ENCODE measurements around the gene CD33. TPM values are rescaled to one million over a fixed set of nuclear protein-coding genes. Genes with fewer than 3 reads are reported as not detected.
"Not testable (repeated sequence)": the region's sequence is repeated elsewhere in the genome, so short reads cannot be mapped to it uniquely, and the experiment has no call there.

CD33 gene
- total and polyA plus RNA-seq, 9 donors, result 2.2 to 3.9 (median 2.7) TPM

- H3K4me3 ChIP-seq (ENCODE audit: low read length), result no peak overlapping the region
- no peaks in the 10 kb centered on the region for H3K4me1 ChIP-seq (ENCODE audit: control insufficient read depth, insufficient read depth, low read length)
- no peak for DNase-seq
- no peak overlapping the region for H3K27ac ChIP-seq (ENCODE audit: low read length)
- H3K36me3 ChIP-seq (ENCODE audit: control insufficient read depth, insufficient read depth, low read length), result no peaks in the 10 kb centered on the region
- H3K9me3 ChIP-seq (replicated peaks; ENCODE audit: control insufficient read depth, low read depth, low read length), result no peaks in the 10 kb centered on the region
- no CpG with 5 or more reads among the region's 2 CpGs for WGBS (ENCODE audit: insufficient coverage)
- no peaks in the 10 kb centered on the region for H3K27me3 ChIP-seq (ENCODE audit: control insufficient read depth, insufficient read depth, low read length)
These were observed 17.1 kb upstream of the CD33 start for GRCh38 chr19:51207747-51208146.

GRCh38 chr19:51210191-51210784 is 14.6 kb upstream of the CD33 start:
- WGBS (ENCODE audit: insufficient coverage), result no CpG with 5 or more reads among the region's 6 CpGs
- no peak overlapping the region for H3K27ac ChIP-seq (ENCODE audit: low read length)

GRCh38 chr19:51210874-51211361 is 14.0 kb upstream of the CD33 start:
- not testable (repeated sequence) for H3K27me3 ChIP-seq (ENCODE audit: control insufficient read depth, insufficient read depth, low read length); H3K4me3 ChIP-seq (ENCODE audit: low read length); H3K9me3 ChIP-seq (replicated peaks; ENCODE audit: control insufficient read depth, low read depth, low read length); H3K4me1 ChIP-seq (ENCODE audit: control insufficient read depth, insufficient read depth, low read length); H3K36me3 ChIP-seq (ENCODE audit: control insufficient read depth, insufficient read depth, low read length); H3K27ac ChIP-seq (ENCODE audit: low read length)
- DNase-seq, result peak; percentile 52
- WGBS (ENCODE audit: insufficient coverage), result 73% methylated on average over 7 of the region's 13 CpGs

More at GRCh38 chr19:51210191-51210784, 14.6 kb upstream of the CD33 start:
- H3K9me3 ChIP-seq (replicated peaks; ENCODE audit: control insufficient read depth, low read depth, low read length), result peaks cover 4% of the 10 kb centered on the region
- DNase-seq, result no peak
- H3K36me3 ChIP-seq (ENCODE audit: control insufficient read depth, insufficient read depth, low read length), result no peaks in the 10 kb centered on the region
- H3K4me3 ChIP-seq (ENCODE audit: low read length), result no peak overlapping the region
- no peaks in the 10 kb centered on the region for H3K4me1 ChIP-seq (ENCODE audit: control insufficient read depth, insufficient read depth, low read length)
- H3K27me3 ChIP-seq (ENCODE audit: control insufficient read depth, insufficient read depth, low read length), result no peaks in the 10 kb centered on the region

DNA sequence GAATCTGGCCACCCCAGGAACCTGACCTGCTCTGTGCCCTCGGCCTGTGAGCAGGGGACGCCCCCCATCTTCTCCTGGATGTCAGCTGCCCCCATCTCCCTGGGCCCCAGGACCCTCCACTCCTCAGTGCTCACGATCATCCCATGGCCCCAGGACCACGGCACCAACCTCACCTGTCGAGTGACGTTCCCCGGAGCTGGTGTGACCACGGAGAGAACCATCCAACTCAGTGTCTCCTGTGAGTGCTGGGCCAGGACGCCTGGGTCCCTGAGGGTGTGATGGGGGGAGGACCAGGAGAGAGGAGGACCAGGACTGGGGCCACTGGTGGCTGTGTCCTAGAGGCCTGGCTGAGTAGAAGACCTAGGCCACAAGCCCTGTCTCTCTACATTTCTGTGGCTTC is 13.0 kb upstream of the CD33 start:
- no peaks in the 10 kb centered on the region for H3K36me3 ChIP-seq (ENCODE audit: control insufficient read depth, insufficient read depth, low read length)
- WGBS (ENCODE audit: insufficient coverage), result 90% methylated on average over 5 of the region's 9 CpGs
- peaks cover 4% of the 10 kb centered on the region for H3K9me3 ChIP-seq (replicated peaks; ENCODE audit: control insufficient read depth, low read depth, low read length)
- no peaks in the 10 kb centered on the region for H3K4me1 ChIP-seq (ENCODE audit: control insufficient read depth, insufficient read depth, low read length)
- no peaks in the 10 kb centered on the region for H3K27me3 ChIP-seq (ENCODE audit: control insufficient read depth, insufficient read depth, low read length)
- H3K27ac ChIP-seq (ENCODE audit: low read length), result no peak overlapping the region
- DNase-seq, result no peak
- H3K4me3 ChIP-seq (ENCODE audit: low read length), result no peak overlapping the region

- WGBS (ENCODE audit: insufficient coverage), result no CpG with 5 or more reads among the region's 1 CpG
These were observed 5.6 kb upstream of the CD33 start for GRCh38 chr19:51219307-51219706.

DNA sequence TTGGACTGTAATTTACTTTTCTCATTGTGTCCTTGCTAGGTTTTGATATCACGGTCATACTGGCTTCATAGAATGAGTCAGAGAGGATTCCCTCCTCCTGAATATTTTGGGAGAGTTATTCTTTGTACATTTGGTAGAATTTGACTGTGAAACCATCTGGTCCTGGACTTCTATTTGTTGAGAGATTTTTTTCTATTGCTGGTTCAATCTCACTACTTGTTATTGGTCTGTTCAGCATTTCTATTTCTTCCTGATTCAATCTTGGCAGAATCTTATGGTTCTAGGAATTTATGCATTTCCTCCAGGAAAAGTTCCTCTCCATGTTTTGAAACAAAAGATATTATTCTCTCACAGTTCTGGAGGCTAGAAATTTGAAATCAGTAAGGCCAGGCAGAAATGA is 4.9 kb upstream of the CD33 start:
- no peaks in the 10 kb centered on the region for H3K9me3 ChIP-seq (replicated peaks; ENCODE audit: control insufficient read depth, low read depth, low read length)
- H3K4me1 ChIP-seq (ENCODE audit: control insufficient read depth, insufficient read depth, low read length), result no peaks in the 10 kb centered on the region
- H3K36me3 ChIP-seq (ENCODE audit: control insufficient read depth, insufficient read depth, low read length), result no peaks in the 10 kb centered on the region
- no CpG with 5 or more reads among the region's 1 CpG for WGBS (ENCODE audit: insufficient coverage)
- no peak overlapping the region for H3K4me3 ChIP-seq (ENCODE audit: low read length)
- H3K27ac ChIP-seq (ENCODE audit: low read length), result peak overlapping the region; percentile 20
- H3K27me3 ChIP-seq (ENCODE audit: control insufficient read depth, insufficient read depth, low read length), result no peaks in the 10 kb centered on the region
- DNase-seq, result peak; percentile 55

More at GRCh38 chr19:51219307-51219706, 5.6 kb upstream of the CD33 start:
- H3K9me3 ChIP-seq (replicated peaks; ENCODE audit: control insufficient read depth, low read depth, low read length), result peaks cover 4% of the 10 kb centered on the region
- H3K4me1 ChIP-seq (ENCODE audit: control insufficient read depth, insufficient read depth, low read length), result no peaks in the 10 kb centered on the region
- H3K27ac ChIP-seq (ENCODE audit: low read length), result no peak overlapping the region
- no peaks in the 10 kb centered on the region for H3K36me3 ChIP-seq (ENCODE audit: control insufficient read depth, insufficient read depth, low read length)
- no peak for DNase-seq
- no peaks in the 10 kb centered on the region for H3K27me3 ChIP-seq (ENCODE audit: control insufficient read depth, insufficient read depth, low read length)
- H3K4me3 ChIP-seq (ENCODE audit: low read length), result no peak overlapping the region

DNA sequence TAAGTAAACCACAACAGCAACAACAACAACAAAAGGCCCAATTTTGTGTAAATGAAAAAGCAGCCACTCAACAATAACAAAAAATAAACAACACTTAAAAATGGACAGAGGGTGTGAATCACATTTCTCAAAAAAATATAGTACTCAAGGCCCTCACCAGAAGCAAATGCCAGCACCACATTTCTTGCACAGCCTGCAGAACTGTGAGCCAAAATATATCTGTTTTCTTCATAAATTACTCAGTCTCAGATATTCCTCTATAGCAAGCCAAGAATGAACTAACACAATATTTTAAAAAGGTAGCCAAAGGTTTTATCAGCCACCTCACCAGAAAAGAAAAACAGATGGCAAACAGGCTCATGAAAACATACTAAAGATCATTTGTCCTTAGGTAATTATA is 3.9 kb upstream of the CD33 start:
- peak; percentile 75 for DNase-seq
- H3K36me3 ChIP-seq (ENCODE audit: control insufficient read depth, insufficient read depth, low read length), result no peaks in the 10 kb centered on the region
- H3K27ac ChIP-seq (ENCODE audit: low read length), result no peak overlapping the region
- no peaks in the 10 kb centered on the region for H3K9me3 ChIP-seq (replicated peaks; ENCODE audit: control insufficient read depth, low read depth, low read length)
- H3K4me1 ChIP-seq (ENCODE audit: control insufficient read depth, insufficient read depth, low read length), result no peaks in the 10 kb centered on the region
- H3K4me3 ChIP-seq (ENCODE audit: low read length), result no peak overlapping the region
- H3K27me3 ChIP-seq (ENCODE audit: control insufficient read depth, insufficient read depth, low read length), result no peaks in the 10 kb centered on the region

- Histone ChIP-seq H3K27ac (ENCODE audit: low read length) (no peak overlapping the region), H3K9me3 (replicated peaks; ENCODE audit: control insufficient read depth, low read depth, low read length) (no peaks in the 10 kb centered on the region), H3K27me3 (ENCODE audit: control insufficient read depth, insufficient read depth, low read length) (no peaks in the 10 kb centered on the region), H3K4me1 (ENCODE audit: control insufficient read depth, insufficient read depth, low read length) (no peaks in the 10 kb centered on the region), H3K4me3 (ENCODE audit: low read length) (no peak overlapping the region), H3K36me3 (ENCODE audit: control insufficient read depth, insufficient read depth, low read length) (no peaks in the 10 kb centered on the region)
- no peak for DNase-seq
- WGBS (ENCODE audit: insufficient coverage), result no CpG with 5 or more reads among the region's 3 CpGs
These were observed 678 bp upstream of the CD33 start for GRCh38 chr19:51224163-51224641.

DNA sequence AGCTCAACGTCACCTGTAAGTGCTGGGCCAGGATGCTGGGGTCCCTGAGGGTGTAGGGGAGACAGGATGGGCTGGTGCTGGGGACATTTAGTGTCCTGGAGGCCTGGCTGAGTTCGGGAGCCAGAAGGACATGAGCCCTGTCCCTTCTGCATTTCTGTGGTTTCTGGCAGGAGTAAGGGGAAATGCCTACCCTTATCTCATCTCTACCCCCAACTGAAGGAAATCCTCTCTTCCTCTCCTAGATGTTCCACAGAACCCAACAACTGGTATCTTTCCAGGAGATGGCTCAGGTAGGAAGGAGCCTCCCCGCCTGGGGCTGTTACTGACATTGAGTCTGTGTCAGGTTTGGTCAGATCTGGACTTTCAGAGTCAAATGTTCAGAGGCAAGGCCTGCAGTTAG is 1.2 kb downstream of the CD33 start:
- H3K36me3 ChIP-seq (ENCODE audit: control insufficient read depth, insufficient read depth, low read length), result no peaks in the 10 kb centered on the region
- DNase-seq, result no peak
- no peaks in the 10 kb centered on the region for H3K4me1 ChIP-seq (ENCODE audit: control insufficient read depth, insufficient read depth, low read length)
- no peaks in the 10 kb centered on the region for H3K27me3 ChIP-seq (ENCODE audit: control insufficient read depth, insufficient read depth, low read length)
- WGBS (ENCODE audit: insufficient coverage), result 86% methylated on average over 1 of the region's 3 CpGs
- H3K27ac ChIP-seq (ENCODE audit: low read length), result no peak overlapping the region
- no peaks in the 10 kb centered on the region for H3K9me3 ChIP-seq (replicated peaks; ENCODE audit: control insufficient read depth, low read depth, low read length)
- H3K4me3 ChIP-seq (ENCODE audit: low read length), result peak overlapping the region; percentile 5

DNA sequence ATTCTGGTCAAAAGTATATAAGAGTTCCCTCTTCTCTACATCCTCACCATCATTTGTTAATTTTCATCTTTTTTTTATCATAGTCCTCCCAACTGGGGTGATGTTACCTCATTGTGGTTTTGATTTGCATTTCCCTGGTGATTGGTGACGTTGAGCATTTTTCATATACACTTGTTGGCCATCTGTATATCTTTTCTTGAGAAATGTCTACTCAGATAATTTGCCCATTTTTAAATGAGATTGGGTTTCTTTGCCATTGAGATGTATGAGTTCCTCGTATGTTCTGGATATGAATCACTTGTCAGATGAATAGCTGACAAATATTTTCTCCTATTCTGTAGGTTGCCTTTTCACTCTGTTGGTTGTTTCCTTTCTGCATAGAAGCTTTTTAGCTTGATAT is 2.4 kb downstream of the CD33 start:
- Histone ChIP-seq H3K27me3 (ENCODE audit: control insufficient read depth, insufficient read depth, low read length) (no peaks in the 10 kb centered on the region), H3K36me3 (ENCODE audit: control insufficient read depth, insufficient read depth, low read length) (no peaks in the 10 kb centered on the region), H3K9me3 (replicated peaks; ENCODE audit: control insufficient read depth, low read depth, low read length) (no peaks in the 10 kb centered on the region), H3K4me1 (ENCODE audit: control insufficient read depth, insufficient read depth, low read length) (no peaks in the 10 kb centered on the region), H3K4me3 (ENCODE audit: low read length) (no peak overlapping the region), H3K27ac (ENCODE audit: low read length) (no peak overlapping the region)
- no peak for DNase-seq
- WGBS (ENCODE audit: insufficient coverage), result no CpG with 5 or more reads among the region's 2 CpGs

GRCh38 chr19:51227966-51228365 is 3.1 kb downstream of the CD33 start:
- Histone ChIP-seq H3K4me3 (ENCODE audit: low read length) (no peak overlapping the region), H3K4me1 (ENCODE audit: control insufficient read depth, insufficient read depth, low read length) (no peaks in the 10 kb centered on the region), H3K36me3 (ENCODE audit: control insufficient read depth, insufficient read depth, low read length) (no peaks in the 10 kb centered on the region), H3K27ac (ENCODE audit: low read length) (no peak overlapping the region), H3K27me3 (ENCODE audit: control insufficient read depth, insufficient read depth, low read length) (no peaks in the 10 kb centered on the region), H3K9me3 (replicated peaks; ENCODE audit: control insufficient read depth, low read depth, low read length) (no peaks in the 10 kb centered on the region)
- DNase-seq, result no peak
- WGBS (ENCODE audit: insufficient coverage), result no CpG with 5 or more reads among the region's 2 CpGs

All from muscle of leg (tissue), 11 donors.